Neural progenitor cell (in vitro differentiated cells): ENCODE data around the gene SIAH3.

Experiments used
- EZH2 ChIP-seq: fragments of 200-600 bp; sonication (generic); IDR thresholded peaks from 2 replicates; pipeline ENCODE4 v1.6.1; 2017; ENCODE audit warnings: antibody characterized with exemption, mild to moderate bottlenecking, moderate library complexity
- EZH2phosphoT487 ChIP-seq: fragments of 200-600 bp; sonication (generic); IDR thresholded peaks from 2 replicates; pipeline ENCODE4 v1.6.1; 2017; ENCODE audit warnings: antibody characterized with exemption
- TF ChIP-seq, protein P1 (sequence below): fragments of 200-600 bp; sonication (generic); IDR thresholded peaks from 2 replicates; pipeline ENCODE4 v1.5.1; 2017; ENCODE audit warnings: antibody characterized with exemption, mild to moderate bottlenecking

DNA sequence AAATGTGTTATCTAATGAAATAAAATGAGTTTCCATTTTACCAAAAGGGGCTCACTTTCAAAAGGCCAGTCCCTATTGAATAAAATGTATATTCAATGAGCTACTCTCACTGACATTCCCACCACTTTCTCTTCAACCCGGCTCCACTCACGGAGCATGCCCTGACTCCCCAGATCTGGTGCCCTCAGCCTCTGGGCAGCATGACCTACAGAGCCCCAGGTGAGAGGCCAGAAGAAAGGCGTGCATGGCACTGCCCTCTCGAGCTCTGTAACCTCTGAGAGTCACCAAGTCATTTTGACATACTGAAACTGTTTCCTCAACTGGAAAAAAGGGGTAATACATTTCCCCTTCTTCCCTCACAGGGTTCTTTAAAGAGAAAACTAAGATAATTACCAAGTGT is 25.2 kb upstream of the SIAH3 start:
- TF ChIP-seq, protein P1, sequence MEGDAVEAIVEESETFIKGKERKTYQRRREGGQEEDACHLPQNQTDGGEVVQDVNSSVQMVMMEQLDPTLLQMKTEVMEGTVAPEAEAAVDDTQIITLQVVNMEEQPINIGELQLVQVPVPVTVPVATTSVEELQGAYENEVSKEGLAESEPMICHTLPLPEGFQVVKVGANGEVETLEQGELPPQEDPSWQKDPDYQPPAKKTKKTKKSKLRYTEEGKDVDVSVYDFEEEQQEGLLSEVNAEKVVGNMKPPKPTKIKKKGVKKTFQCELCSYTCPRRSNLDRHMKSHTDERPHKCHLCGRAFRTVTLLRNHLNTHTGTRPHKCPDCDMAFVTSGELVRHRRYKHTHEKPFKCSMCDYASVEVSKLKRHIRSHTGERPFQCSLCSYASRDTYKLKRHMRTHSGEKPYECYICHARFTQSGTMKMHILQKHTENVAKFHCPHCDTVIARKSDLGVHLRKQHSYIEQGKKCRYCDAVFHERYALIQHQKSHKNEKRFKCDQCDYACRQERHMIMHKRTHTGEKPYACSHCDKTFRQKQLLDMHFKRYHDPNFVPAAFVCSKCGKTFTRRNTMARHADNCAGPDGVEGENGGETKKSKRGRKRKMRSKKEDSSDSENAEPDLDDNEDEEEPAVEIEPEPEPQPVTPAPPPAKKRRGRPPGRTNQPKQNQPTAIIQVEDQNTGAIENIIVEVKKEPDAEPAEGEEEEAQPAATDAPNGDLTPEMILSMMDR, result no peak
- TF ChIP-seq EZH2phosphoT487, result no peak
- TF ChIP-seq EZH2, result no peak
